EL (cell line): ENCODE data around the gene IFIT5.
A peak's percentile ranks its signal among the peaks of the same experiment; 100 is the strongest.
"Not testable (repeated sequence)": the region's sequence is repeated elsewhere in the genome, so short reads cannot be mapped to it uniquely, and the experiment has no call there.

Experiments used
- DNase-seq: peaks from one replicate; pipeline ENCODE4 v3.0.0-alpha.2; 2016

Gene IFIT5, protein sequence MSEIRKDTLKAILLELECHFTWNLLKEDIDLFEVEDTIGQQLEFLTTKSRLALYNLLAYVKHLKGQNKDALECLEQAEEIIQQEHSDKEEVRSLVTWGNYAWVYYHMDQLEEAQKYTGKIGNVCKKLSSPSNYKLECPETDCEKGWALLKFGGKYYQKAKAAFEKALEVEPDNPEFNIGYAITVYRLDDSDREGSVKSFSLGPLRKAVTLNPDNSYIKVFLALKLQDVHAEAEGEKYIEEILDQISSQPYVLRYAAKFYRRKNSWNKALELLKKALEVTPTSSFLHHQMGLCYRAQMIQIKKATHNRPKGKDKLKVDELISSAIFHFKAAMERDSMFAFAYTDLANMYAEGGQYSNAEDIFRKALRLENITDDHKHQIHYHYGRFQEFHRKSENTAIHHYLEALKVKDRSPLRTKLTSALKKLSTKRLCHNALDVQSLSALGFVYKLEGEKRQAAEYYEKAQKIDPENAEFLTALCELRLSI

DNA sequence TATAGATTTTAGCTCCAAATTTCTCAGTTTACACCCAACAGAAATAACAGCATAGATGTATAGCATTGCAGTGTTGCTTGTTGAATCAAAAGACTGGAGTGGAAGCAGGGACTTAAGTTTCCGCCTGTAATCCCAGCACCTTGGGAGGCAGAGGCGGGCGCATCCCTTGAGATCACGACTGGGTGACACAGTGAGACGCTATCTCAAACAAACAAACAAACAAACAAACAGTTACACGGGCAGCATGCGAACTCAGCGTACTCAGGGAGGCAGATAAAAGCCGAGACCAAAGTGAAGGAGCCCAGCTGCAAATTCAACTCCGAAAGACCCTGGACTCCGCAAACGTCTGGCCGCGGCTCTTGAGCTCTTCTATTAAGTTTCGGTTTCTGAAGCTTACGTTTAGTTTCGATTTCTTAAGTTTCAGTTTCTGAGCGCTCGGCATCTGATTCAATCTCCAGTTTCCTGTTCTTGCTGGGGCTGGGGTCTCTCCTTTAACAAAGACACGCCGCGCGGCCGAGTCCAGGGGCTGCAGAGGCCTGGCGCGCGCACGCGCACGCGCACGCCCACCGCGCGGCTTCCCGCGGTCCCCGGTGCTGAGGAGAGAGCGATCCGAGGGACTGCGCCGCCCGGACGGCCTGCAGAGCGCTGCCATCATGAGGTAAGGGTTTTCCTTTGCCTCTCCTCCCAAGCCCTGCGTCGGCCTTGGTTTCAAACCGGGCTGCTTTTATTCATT, at the start of gene IFIT5:
IFIT5 (plus strand) TSS at position 423 of the 733 bp plus-strand sequence; CDS start at position 654, 231 bp downstream.
- DNase-seq = peak; percentile 85

DNA sequence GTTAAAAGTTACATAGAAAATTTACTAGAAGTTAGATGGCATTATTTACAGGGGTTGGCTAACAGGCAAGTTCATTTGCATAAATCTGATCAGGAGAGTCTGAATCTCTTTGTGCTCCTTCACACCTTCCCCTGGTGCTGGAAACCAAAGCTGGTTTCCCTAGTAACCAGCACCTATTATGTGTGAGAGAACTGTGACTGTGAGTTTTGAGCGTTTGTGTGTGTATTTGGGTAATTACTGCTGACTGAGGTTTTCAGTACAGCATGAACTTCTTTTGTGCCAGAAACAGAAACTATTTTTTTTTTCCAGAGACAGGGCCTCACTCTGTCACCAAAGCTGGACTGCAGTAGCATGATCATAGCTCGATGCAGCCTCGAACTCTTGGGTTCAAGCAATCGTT, 46.8 kb upstream of the IFIT5 start:
- no peak for DNase-seq

DNA sequence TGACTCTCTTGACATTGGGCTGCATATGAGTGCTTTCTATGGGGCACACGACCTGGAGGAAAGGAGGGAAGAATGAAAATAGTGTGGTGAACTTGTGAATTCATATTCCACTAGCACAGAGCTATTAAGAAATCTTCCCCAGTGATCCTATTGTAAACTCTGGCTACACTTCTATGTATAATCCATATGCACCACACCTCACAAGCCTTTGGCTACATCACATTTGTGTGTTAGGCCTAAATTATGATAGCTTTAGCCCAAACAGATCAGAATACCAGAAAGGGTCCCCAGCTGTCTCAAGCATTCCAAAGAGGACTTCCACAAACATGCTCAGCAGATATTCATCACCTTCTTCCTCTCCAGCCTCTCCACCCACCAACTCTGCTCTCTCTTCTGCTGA, 46.2 kb upstream of the IFIT5 start:
- DNase-seq = no peak

DNA sequence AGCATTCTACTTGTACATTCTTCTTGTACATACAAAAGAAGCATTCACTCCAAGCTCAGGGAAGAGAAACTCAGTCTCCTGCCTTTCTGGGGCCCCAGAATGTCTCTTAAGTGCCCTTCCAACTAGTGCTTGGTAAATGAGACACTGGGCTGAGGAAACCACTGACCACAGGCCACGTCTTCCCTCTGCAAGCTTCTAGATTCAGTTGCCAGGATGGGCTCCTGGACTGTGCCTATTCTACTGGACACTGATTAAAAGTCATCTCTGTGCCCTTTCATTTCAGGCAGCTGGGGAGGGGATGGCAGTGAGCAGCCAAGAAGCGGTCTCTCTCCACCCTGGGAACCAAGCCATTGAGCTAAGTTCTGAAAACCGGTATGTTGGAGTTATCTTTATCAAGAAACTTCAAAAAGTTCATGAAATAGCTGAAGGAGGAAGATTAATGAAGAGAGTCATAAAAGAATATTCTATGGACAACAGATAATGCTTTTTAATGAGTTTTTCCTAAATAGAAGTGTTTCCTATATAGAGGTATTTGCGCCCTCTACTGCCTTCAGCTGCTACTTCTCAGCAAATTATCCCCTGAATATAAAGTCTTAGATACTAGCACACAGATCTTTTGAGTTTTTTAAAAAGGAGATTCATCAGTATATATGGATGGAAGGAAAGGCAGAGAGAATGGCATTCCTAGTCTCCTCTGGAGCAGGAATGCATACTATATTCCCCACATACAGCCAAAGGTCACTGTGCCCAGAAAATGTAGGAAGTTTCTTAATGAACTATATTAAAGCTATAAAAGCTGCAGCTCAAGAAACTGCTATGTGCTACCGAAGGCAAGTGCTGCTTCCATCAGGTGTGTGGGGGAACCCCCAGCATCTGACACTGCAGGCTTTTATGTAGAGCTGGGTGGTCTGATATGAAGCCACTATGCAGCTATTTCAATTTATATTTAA, 44.9 kb upstream of the IFIT5 start:
- peak; percentile 49 for DNase-seq

DNA sequence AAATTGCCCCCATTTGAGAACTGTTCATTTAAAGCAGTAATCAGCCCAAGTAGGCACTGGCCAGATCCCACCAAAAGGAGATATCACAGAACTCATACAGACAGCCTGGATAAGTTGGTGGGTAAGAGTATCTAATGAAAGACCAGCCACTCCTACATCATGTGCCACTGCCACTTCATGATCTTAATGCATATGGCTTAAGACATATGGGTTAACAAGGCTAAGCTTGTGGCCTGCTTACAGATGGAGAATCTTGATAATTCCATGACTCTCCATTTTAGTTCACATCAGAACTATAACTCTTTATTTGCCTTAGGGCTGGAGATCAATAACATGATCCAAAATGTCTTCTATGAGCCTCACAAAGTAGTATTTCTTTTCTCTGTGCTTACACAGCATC, 43.3 kb upstream of the IFIT5 start:
- DNase-seq = no peak

DNA sequence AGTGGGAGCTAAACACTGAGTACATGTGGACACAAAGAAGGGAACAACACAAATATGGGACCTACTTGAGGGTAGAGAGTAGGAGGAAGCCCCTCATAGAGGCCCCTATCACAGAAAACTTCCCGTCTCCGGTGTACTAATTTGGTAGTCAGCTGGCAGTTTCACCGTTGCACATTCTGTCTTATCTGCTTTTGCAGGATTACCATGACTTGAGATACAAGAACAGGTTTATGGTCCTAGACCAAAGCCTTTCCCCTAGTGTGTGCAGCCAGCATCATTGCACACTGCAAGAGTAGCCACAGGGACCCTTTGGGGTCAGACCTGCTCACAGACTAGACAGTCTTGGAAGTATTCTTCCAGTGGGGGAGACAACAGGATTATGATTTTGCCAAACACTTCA, 42.4 kb upstream of the IFIT5 start:
- no peak for DNase-seq

DNA sequence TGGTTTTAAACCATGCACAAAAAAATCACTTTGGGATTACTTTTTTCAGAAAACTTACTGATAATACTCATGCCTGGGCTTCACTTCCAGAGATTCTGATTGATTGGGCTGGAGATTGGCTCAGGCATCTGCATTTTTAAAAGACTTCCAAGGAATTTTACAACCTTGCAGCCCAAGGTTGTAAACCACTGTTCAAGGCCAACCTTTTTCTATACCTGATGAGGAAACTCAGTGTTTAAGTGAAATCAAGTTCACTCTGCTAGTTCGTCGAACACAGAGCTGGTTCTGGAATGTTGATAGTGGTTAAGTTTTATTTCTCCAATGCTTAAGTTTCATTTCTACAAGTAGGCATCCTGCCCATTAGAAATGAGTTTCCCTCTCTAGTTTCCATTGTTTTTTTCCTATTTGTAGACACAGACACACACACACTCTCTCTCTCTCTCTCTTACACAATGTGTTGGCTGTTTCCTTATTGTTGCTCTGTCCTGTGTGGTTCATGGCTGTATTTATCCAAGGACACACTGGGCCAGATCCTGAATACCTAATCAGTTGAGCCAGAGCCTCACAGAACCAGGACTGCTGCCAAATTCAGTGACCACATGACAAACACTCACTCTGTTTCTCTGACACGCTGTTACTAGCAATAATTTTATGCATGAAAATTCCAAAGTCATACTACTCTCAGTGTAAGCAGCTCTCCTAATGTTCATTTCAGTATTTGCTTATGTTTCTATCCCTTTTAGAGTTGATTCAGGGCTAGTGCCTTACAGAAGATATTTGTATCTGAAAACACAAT, 40.3 kb upstream of the IFIT5 start:
- DNase-seq = peak; percentile 84

DNA sequence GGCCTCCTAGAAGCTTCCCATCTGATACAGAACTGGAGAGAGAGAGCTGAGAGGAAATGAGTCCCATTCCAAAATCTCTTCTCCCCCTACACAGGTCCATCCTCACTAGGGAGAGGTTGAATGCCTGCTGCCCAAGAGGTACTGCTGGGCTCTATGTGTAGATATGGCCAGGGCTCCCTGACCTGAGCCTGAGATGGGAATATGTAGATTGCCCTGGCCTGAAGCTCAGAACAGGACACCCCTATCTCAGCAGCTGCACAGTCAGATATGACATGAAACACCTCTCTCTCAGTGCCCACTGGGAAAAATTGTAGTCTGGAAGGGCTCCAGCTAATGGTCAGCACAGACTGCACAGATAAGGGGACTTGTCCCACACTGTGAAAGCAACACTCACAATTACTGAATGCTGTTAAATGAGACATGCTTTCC, 39.6 kb upstream of the IFIT5 start:
- no peak for DNase-seq

DNA sequence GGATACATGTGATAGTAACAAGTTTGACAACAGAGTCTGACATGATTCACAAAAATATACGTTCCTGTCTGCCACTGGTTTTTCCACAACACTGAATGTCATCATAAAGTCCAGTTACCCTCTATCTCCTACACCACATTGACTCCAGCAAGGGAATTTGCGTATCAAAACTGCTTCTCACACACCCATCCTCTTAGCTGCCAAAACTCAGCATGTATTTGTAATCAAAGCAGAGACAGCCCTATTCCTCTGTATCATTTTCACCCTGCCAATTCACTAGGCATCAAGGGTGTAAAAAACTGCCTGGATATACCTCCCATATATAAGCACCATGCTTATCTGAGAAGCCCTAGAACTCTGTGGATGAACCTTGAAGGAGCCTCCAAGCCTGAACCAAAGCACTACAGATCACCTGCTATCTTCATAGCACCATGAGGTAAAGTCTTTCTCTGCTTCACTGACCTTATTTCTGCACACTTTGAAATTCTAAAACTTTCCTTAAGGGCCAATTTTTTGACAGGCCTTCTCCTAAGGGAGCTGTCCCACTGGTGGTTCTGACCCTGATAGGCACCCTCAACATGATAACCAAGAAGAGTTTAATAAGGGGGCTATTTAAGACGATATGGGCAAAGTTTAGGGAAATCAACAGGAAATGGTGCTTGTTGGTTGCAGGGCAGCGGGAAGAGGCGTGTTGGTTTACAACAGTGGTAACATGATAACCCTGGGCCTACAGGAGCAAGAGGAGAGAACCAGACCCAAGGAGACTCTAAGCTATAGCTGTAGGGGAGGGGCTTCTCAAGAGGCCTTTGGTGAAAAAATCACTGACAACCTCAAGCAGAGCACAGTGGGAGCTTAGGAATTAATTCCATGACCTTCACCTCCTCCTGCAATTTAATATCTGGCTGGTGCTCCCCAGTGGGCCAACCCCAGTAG, 36.4 kb upstream of the IFIT5 start, which contains the start of gene IFIT1B:
IFIT1B (plus strand) TSS at position 352 of the 933 bp plus-strand sequence; CDS start at position 432, 80 bp downstream.
- DNase-seq = no peak

DNA sequence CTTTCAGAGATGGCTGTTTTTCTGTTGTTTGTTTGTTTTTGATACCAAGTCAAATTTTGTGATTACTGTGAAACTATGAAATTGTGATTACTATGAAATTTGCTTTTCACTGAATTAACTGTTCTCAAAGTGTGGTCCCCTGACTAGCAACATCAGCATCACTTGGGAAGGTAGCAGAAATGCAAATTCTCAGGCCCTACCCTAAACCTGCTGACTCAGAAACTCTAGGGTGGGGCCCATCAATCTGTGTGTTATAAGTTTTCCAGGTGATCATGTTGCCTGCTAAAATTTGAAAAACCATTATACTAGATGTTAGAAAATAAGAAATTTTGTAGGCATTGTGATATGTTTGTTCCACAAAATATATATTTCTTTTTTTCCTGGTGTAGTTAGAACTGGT, 35.3 kb upstream of the IFIT5 start:
- no peak for DNase-seq

DNA sequence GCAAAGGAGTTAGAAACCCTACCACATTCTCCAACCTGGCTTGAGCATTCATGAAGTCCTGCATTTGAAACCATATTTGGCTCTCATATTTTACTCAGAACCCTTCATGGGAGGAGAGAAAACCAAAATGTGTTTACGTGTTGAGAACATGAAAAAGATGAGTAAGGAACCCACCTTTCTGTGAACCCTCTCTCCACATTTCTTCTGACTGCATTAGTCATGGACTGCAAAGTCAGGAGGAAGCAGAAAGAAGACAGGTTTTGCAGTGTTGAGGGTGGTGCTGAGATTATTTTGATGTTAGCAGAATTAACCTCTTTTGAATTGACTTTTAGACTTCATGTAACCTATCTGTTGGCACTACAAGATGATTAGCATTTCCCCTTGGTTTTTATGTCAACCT, 31.6 kb upstream of the IFIT5 start:
- no peak for DNase-seq

DNA sequence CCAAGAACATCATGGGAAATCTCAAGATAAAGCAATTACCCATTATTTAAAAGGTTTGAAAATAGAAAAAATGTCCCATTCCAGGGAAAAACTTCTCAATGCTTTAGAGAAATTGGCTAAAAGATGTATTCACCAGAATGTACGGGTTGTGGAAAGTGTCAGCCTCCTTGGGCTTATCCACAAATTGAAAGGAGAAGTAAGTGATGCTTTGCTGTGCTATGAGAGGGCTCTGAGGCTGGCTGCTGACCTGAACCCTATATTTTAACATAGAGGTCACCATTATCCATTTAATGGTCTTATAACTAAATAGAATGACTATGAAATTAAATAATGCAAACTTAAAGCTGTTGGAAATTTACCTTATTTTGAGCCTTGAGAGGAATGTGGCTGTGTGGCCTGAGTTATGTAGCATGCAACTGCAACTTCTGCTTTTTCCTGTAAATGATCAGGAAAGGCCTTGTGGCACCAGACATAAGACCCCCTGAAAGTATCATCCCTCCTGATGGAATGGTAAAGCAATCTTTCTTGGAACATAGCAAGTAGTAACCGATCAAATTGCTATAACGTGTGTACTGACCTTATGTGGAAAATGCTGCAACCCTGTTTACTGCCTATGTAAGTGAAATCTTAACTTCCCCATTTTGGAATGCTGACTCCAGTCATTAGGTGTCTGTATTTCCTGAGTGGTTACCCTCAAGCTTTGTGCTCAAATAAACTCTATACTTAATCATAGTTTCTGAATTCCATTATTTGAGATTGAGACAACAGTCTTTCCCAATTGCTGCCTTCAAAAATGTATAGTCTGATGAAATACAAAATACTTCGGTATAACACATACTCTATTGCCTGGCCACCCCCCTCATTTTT, 29.7 kb upstream of the IFIT5 start:
- no peak for DNase-seq

DNA sequence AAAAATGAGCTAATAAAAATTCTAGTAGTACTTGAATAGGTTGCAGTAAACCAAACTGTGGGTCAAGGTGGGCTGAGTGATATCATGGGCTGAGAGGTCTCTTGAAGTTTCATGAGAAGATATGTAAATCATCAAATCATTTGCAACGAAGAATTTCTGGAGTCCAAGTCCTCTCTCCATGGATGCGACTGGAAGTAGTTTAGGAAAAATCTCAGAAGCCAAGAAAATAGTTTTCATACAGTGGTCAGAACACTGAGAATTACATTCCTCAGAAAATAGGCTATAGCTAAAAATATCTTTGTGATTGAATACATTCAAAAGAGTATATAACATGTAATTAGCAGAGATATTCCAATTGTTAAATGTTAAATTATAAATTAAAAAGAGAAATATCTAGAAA, 25.6 kb upstream of the IFIT5 start:
- DNase-seq = no peak

DNA sequence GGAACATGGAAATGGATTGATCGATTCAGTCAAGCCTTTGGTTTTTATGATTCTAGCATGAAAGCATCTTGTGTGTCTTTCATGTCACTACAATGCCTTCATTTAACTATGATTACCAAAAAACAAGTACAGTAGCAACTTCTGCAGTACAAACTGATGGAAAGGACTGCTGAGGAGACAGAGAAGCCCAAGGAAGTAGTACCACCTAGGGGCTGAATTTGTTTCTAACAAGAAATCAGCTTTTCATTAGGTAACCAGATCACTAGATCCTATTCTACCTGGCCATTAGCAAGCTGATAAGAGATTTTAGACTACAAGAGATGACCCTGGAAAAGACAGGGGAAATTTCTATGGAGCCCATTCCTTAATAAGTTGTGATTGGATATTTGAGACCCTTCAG, 25.1 kb upstream of the IFIT5 start:
- DNase-seq = peak; percentile 49

DNA sequence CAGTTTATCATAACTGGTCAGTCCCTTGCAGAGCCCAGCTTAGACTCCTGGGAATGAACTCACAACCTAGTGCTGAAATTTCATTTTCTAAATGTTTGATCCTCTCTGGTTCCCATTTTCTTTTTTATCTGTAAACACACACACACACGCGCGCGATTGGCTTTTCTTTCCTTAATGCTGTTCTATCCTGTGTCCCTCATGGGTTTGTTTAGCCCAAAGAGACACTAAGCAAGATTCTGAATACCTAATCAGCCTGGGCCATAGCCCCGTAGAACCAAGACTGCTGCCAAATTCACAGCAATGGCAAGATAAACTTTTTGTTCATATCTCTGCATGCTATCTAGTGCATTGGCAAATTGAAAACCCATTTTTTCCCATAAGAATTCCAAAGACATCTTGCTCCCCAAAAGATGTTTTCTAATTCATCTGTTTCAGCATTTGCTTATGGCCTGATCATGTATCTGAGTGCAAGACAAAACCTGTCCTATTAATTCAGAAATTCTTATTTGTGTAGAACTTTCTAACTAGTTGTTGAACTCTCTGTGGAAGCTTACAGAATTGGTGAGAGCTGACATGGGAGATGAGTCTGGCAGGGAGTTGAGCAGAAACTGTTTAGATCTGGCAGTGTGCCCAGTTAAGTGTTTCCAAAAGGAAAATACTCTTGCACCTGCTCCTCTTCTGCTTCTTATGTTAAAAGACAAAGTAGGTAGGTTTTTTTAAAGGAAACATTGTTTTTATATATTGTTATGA, 23.7 kb upstream of the IFIT5 start:
- no peak for DNase-seq

DNA sequence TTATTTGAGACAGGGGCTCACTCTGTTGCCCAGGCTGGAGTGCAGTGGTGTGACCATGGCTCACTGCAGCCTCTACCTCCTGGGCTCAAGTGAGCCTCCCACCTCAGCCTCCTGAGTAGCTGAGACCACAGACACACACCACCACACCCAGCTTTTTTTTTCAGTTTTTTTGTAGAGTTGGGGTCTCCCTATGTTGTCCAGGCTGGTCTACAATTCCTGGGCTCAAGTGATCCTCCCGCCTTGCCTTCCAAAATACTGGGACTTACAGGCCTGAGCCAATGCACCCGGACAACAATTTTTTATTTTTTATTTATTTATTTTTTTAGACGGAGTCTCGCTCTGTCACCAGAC, 23.2 kb upstream of the IFIT5 start:
- DNase-seq = not testable (repeated sequence)

DNA sequence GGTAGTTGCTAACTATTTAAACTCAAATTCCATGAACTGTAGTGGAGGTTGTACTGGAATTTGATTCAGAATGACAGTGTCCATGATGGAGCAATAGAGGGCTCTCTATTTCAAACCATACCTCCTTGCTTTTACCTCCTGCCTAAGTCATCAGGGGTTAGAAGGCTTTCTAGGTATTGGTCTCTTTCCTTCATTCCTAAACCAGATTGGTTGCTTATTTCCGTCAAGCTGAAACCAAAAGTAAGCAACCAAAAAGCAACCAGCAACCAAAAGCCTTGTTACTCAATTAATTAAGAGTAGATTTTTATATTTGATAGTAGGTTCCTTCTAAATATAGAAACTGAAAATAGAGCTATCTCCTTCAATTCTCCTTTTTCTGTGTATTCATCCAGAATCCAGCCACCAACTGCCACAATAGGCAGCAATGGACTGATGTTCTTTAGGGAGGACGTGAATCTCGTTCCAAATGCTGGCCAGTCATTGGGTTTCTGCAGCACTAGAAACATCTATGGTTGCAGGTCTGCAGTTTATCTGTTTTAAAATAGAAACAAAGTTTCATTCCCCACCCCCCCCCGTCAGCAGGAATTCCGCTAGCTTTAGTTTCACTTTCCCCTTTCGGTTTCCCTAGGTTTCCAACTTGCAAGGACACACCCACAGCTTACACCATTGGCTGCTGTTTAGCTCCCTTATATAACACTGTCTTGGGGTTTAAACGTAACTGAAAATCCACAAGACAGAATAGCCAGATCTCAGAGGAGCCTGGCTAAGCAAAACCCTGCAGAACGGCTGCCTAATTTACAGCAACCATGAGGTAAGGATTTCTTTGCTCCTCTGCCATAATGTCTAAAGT, 22.2 kb upstream of the IFIT5 start, which contains the start of gene IFIT1:
IFIT1 (plus strand) TSS at position 717 of the 850 bp plus-strand sequence; CDS start at position 807, 90 bp downstream.
- peak; percentile 93 for DNase-seq

DNA sequence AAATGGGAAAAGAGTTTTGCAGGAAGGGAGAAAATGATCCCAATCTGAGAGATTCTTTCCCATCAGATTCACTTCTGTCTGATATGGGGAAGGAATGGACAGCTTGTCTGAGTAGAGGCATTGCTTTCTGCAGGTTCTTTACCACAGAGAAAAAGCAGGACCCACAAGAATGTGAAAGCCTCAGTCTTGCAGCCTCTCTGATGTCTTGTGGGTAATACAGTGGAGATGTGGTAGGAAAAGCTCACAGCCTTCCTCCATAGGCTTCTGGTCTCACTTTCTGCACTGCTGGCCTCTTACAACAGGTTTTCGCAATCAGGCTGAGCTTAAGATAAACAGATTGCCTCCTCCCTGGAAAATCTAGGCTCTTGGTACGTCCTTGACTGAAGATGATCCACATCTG, 21.4 kb upstream of the IFIT5 start:
- DNase-seq = peak; percentile 52
